ENCODE data around the gene CFAP210. TPM values are rescaled to one million over a fixed set of nuclear protein-coding genes. Genes with fewer than 3 reads are reported as not detected.
"Not testable (repeated sequence)": the region's sequence is repeated elsewhere in the genome, so short reads cannot be mapped to it uniquely, and the experiment has no call there.

CFAP210 gene
- total RNA-seq, 1 donor from 2014 or later = not detected

DNA sequence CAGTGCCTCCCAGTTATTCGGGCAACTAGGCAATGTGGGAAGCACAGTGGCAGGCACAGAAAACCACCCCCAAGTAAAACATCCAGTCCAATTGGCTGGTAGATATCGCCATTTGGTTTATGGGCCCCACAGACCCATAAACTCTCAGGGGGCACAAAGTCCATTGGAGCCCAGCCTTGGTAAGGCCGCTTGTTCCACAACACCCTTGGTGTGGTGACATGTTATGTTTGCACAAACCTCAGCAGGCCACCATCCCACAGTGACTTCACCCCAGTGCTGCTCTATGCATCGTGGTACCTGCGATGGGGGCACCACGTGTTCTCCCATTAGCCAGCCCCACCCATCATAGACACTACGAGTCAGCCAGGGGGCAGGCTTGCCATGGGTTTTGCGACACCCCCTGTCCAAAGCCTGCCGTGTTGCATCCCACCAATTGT lies 18.6 kb upstream of the CFAP210 start:
- DNase-seq (ENCODE audit: low spot score) = no peak

DNA sequence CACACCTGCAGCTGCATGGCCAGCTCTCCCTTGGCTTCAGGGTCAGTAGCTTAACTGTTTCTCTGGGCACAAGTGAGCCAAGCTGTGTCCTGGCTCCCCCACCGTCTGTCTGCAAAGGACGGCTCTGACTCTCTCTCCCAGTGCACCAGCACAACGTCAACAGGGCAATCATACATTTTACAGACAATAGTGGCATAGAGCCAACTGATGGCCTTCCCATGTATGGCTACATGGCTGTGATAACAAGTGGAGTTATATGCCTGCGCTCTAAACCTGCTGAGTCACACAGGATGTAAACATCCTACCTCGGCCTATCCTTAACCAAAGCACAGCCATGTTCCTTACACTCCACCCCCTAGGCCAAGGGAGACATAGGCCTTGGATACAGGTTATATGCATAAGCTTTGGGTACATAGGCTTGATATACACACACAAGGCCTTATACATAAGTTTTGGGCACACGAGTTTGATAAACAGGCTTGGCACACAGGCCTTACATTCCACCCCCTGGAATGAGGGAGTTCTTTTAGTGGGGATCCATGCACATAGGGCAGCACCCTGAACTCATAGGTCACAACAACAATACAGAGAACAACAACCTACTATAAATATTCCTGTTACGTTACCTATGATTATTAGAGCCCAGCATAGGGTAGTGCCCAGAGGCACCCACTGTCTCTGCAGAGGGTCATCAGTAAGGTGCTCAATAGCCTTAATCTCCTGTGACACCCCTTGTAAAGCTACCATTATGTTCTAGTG lies 17.7 kb upstream of the CFAP210 start:
- no peak for DNase-seq (ENCODE audit: low spot score)

DNA sequence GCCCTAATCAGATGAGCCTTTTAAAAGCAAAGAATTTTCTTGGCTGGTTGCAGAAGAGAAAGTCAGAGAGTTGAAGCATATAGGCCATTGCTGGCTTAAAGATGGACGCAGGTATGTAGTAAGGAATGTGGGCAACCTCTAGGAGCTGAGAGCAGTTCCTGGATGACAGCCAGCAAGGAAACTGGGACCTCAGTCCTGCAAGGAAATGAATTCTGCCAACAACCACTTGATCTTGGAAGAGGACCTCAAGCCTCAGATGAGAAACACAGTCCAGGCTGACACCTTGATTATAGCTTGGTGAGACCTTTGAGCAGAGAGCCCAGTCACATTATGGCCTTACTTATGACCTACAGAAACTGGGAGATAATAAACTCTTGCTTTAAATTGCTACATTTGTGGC lies 15.8 kb upstream of the CFAP210 start:
- DNase-seq (ENCODE audit: low spot score) = no peak

- DNase-seq (ENCODE audit: low spot score) = no peak
Observed at GRCh38 chr2:169709331-169709730, 15.1 kb upstream of the CFAP210 start.

DNA sequence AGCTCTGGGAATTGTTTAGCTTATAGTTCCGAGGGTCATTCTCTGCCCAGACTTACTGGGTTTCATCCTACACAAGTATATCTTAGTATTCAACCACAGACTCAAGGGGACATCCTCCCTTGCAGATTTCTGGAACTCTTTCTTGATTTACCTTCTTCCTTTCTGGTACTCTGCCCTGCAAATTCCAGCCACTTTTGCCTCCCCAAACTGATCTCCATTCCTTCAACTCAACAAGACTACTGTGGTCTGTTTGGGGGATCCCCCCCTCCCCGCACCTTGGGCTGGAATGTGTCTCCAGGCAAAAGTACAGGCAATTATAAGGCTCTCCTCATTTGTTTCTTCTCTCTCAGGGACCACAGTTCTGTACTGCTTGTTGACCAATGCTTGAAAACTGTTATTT lies 13.4 kb upstream of the CFAP210 start:
- DNase-seq (ENCODE audit: low spot score) = no peak

GRCh38 chr2:169705927-169706326 lies 11.7 kb upstream of the CFAP210 start:
- no peak for DNase-seq (ENCODE audit: low spot score)

DNA sequence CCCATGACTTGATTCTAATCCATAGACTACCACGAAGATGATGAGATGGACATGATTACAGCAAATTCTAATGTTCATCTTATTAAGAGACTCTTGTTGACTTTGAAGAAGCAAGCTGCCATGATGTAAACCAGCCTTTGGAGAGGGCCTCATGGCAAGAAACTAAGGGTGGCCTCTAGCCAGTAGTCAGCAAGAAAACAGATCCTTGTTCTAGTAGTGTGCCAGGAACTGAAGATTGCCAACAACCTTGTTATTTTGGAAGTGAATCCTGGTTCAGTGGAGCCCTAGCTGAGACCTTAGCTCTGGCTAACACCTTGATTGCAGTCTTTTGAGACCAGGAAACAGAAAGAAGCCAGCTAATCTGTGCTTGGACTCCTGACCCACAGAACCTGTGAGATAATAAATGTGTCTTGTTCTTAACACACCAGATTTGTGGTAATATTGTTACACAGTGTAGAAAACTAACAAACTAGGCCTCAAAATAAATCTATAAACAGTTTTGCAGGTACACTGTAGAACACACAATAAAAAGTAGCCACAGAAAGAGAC lies 10.0 kb upstream of the CFAP210 start:
- no peak for DNase-seq (ENCODE audit: low spot score)

- DNase-seq (ENCODE audit: low spot score) = no peak
Observed at GRCh38 chr2:169702996-169703395, 8.8 kb upstream of the CFAP210 start.

DNA sequence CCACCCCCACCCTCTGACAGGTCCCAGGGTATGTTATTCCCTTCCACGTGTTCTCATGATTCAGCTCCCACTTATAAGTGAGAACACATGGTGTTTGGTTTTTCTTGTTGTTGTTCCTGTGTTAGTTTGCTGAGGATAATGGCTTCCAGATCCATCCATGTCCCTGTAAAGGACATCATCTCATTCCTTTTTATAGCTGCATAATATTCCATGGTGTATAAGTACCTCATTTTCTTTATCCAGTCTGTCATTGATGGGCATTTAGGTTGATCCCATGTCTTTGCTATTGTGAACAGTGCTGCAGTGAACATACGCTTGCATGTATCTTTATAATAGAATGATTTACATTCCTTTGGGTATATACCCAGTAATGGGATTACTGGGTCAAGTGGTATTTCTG lies 5.0 kb upstream of the CFAP210 start:
- not testable (repeated sequence) for DNase-seq (ENCODE audit: low spot score)

- DNase-seq (ENCODE audit: low spot score) = no peak
Observed at GRCh38 chr2:169696381-169696780, 2.2 kb upstream of the CFAP210 start.

GRCh38 chr2:169694894-169695260 lies 672 bp upstream of the CFAP210 start:
- DNase-seq (ENCODE audit: low spot score) = no peak

- DNase-seq (ENCODE audit: low spot score) = no peak
Observed at GRCh38 chr2:169693360-169693759, 845 bp downstream of the CFAP210 start.

DNA sequence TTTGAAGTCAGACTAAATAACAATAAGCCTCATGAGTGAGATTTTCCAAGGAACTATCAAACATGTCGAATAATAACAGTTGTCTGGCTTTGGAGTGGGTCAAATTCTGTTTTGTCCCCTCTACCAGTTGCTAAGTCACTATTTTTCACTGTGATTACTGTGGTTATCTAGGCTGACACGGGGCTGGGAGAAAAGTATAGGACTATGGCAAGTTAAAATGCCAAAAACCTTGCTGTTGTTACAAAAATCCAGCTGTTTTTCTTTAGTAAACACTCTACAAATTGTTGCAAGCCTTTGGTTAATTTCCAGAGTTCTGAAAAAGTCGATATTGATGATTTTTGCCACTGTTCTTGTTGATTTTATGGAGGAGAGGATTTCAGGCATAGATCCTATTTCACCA lies 1.5 kb downstream of the CFAP210 start:
- DNase-seq (ENCODE audit: low spot score) = no peak

GRCh38 chr2:169690958-169691357 lies 3.2 kb downstream of the CFAP210 start:
- DNase-seq (ENCODE audit: low spot score) = no peak

DNA sequence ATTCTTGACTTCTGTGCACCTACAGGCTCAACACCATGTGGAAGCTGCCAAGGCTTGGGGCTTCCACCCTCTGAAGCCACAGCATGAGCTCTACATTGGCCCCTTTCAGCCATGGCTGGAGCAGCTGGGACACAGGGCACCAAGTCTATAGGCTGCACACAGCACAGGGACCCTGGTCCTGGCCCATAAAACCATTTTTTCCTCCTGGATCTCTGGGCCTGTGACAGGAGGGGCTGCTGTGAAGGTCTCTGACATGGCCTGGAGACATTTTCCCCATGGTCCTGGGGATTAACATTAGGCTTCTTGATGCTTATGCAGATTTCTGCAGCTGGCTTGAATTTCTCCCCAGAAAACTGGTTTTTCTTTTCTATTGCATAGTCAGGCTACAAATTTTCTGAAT lies 6.3 kb downstream of the CFAP210 start:
- DNase-seq (ENCODE audit: low spot score) = not testable (repeated sequence)

- DNase-seq (ENCODE audit: low spot score) = not testable (repeated sequence)
Observed at GRCh38 chr2:169686825-169687224, 7.4 kb downstream of the CFAP210 start.

DNA sequence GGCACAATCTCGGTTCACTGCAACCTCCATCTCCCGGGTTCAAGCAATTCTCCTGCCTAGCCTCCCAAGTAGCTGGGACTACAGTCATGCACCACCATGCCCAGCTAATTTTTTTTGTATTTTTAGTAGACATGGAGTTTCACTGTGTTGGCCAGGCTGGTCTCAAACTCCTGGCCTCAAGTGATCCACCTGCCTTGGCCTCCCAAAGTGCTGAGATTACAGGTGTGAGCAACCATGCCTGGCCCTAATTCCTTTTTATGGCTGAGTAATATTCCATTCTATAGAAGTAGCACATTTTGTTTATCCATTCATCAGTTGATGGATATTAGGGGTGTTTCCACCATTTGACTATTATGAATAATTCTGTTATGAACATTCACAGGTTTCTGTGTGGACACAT lies 9.5 kb downstream of the CFAP210 start:
- DNase-seq (ENCODE audit: low spot score) = not testable (repeated sequence)

DNA sequence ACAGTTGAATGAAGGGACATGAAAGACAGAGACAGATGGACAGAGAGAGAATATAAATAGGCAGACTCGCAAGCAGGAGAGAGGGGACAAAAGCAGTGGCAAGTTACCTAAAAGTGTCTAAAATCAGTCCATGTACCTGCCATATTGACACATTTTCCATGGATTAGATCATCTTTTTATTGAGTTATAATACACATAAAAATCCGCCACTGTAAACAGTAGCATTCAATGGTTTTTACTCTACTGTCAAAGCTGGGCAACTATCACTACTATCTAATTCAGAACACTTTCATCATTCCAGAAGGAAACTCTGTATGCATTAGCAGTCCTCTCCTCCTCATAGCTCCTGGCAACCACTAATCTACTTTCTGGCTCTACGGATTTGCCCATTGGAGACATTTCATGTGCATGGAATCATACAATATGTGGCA lies 10.1 kb downstream of the CFAP210 start:
- no peak for DNase-seq (ENCODE audit: low spot score)

DNA sequence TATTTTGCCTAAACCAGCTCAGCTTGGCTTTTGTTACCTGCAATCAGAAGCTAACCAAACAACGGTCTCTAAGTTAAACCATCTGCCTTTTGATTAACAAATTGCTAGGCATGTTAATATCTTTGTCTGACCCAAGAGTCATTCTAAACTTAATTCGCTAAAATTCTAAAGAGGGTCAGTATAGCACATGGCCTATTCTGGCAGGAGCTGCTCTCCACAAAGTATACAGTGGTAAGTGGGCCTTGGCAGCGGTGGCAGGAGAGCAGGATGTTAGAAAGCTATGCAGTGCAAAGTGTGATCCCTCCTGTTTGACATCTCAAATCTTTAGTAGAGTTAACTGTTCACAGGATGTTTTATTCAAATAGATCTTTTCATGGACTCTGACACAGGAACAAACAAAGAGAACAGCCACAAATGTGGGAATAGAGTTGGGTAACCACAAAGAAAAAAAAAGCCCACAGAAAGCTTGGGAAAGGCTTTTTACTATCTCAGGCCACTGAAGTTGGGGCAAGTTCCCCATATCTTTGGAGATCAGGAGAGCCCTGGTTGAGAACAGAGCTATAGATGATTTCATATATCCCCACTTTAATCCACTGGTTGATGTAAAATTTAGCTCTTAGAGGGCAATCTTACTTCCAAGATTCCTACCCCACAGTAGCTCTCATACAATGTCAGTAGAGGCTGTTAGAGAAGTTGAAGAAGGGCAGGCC lies 10.6 kb downstream of the CFAP210 start:
- DNase-seq (ENCODE audit: low spot score) = no peak

- no peak for DNase-seq (ENCODE audit: low spot score)
Observed at GRCh38 chr2:169683054-169683424, 11.2 kb downstream of the CFAP210 start.

DNA sequence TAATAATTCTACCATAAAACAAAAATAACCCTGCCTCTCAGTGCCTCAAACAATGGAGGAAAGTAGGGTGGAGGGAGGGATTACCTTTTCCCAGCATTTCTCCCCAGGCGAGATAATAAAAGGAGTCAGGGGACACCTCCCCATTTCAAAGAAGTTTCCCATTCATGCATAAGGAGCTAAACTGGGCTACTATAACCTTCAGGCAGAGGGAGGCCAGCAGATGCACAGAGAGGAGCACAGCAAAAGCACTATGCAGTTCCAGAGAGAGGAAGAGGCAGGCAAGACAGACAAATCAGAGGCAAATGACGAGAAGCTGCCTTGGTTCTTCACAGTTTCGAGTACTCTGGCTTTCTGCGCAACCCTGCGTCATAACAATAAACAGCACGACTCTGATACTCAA lies 17.4 kb downstream of the CFAP210 start:
- DNase-seq (ENCODE audit: low spot score) = no peak

GRCh38 chr2:169676357-169676756 lies 17.8 kb downstream of the CFAP210 start:
- DNase-seq (ENCODE audit: low spot score) = no peak

DNA sequence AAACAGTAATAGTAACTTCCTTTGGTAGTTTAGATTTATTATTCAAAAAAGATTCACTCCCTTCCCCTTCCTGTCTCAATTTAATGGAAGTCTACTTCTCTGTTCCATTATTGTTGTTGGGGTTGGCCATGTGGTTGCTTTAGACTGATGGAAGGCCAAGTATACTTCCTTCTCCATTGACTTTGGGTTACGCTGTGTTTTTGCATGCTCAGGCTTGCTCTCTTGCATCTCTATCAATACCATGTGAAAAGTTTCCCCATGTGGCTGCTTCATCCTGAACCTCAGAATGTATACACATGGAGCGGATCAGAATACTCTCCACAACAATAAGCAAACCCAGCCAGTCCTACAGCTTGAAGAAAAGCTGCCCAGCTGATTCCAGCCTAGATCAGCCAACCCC lies 20.3 kb downstream of the CFAP210 start:
- no peak for DNase-seq (ENCODE audit: low spot score)
